Measurements from ENCODE around the gene STARD13. TPM values are rescaled to one million over a fixed set of nuclear protein-coding genes. Genes with fewer than 3 reads are reported as not detected.
"Not testable (repeated sequence)": the region's sequence is repeated elsewhere in the genome, so short reads cannot be mapped to it uniquely, and the experiment has no call there.

The STARD13 gene
- total RNA-seq, 1 experiment from 2014 or later, result 19.2 TPM

DNA sequence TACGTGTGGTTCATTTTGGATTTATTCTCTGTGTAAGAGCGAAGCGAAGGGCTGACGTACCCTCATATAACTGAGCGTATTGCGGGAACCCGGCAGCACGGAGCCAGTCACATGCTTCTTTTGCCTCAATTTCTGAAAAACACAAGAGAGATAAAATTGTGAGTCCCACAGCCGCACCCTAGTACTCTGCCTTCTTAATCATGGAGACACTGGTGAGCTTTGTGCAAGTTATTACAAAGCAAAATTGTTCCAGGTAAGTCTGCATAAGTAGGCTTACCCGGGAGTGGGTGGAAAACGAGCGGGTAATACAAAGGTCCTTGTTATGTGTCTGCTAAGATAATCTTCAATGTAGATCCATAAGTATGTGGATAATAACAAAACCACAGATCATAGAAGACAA, 118.1 kb downstream of the STARD13 start:
- no peak for DNase-seq
- Histone ChIP-seq H3K27me3 (no peaks in the 10 kb centered on the region), H3K4me3 (no peak overlapping the region), H3K36me3 (peaks cover 78% of the 10 kb centered on the region), H3K9me3 (peaks cover 8% of the 10 kb centered on the region)

DNA sequence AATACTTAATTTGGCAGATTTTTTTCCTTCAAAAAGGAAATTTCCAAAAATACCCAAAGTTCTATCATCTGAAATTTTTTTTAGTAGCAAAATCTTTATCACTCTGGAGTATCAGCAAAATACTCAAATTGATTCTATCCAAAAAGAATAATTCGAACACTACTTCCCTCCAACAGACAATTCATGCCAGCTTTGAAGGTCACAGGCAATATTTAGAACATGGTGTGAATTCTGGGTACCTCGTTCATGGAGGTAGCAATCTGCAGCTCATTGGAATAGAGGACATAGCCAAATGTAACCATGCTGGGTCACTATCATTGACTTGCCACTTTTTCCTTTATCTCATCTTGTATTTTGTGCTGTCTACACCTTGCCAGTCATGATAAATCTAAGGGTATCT, 119.8 kb downstream of the STARD13 start:
- DNase-seq, result no peak
- Histone ChIP-seq H3K36me3 (peaks cover 84% of the 10 kb centered on the region), H3K9me3 (peaks cover 16% of the 10 kb centered on the region), H3K4me3 (no peak overlapping the region), H3K27me3 (no peaks in the 10 kb centered on the region)

DNA sequence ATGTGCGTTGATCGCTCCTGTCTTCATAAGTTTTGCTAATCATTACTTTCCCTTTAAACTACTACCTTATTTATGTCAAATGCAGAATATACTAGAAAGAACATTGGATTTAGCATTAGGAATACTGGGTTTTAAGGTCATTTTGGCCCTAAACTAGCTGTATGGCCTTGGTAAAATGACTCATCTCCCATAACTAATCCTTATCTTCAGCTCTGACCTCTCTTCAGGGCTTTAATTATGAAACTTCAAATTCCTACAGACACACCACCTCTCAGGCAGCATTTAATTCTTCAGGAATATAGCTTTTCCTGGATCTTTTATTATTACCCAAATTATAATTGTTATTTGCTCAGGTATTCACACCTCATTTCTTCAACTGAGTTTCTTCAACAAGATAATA, 121.2 kb downstream of the STARD13 start:
- no peak for DNase-seq
- H3K9me3 ChIP-seq, result peaks cover 16% of the 10 kb centered on the region
- H3K4me3 ChIP-seq, result no peak overlapping the region
- H3K36me3 ChIP-seq, result peaks cover 83% of the 10 kb centered on the region
- no peaks in the 10 kb centered on the region for H3K27me3 ChIP-seq

DNA sequence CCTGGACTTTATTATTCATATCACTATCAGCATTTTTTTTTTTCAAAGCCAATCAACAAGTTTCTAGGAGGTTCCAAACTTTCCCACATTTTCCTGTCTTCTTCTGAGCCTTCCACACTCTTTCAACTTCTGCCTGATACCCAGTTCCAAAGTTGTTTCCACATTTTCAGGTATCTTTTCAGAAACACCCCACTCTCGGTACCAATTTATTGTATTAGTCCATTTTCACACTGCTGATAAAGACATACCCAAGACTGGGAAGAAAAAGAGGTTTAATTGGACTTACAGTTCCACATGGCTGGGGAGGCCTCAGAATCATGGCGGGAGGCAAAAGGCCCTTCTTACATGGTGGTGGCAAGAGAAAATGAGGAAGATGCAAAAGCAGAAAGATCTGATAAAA, 122.8 kb downstream of the STARD13 start:
- Histone ChIP-seq H3K9me3 (peaks cover 16% of the 10 kb centered on the region), H3K36me3 (peaks cover 83% of the 10 kb centered on the region)
- not testable (repeated sequence) for DNase-seq, H3K4me3 ChIP-seq, H3K27me3 ChIP-seq

- H3K9me3 ChIP-seq, result peaks cover 16% of the 10 kb centered on the region
- H3K36me3 ChIP-seq, result peaks cover 74% of the 10 kb centered on the region
- DNase-seq, result no peak
- no peak overlapping the region for H3K4me3 ChIP-seq
- H3K27me3 ChIP-seq, result no peaks in the 10 kb centered on the region
These were observed 126.7 kb downstream of the STARD13 start for GRCh38 chr13:33158816-33159215.

DNA sequence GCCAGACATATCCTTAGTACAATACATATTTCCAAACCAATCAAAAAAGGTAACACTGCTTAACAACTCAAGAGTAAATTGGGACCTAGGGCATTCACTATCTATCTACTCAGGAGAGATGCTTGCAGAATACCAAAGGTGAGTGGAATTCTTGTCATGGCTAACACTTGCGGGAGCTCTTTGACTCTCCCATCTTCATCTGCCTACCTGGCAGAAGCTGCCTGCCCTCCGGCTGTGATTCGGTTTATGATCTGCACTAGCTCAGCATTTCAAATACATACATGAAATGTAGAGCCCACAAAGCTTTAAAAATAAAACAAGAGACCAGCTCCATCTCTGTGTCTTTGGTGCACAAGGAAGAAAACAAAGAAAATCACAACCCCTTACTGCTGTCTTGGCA, 127.3 kb downstream of the STARD13 start:
- Histone ChIP-seq H3K9me3 (peaks cover 16% of the 10 kb centered on the region), H3K36me3 (peaks cover 74% of the 10 kb centered on the region)
- DNase-seq, result no peak

DNA sequence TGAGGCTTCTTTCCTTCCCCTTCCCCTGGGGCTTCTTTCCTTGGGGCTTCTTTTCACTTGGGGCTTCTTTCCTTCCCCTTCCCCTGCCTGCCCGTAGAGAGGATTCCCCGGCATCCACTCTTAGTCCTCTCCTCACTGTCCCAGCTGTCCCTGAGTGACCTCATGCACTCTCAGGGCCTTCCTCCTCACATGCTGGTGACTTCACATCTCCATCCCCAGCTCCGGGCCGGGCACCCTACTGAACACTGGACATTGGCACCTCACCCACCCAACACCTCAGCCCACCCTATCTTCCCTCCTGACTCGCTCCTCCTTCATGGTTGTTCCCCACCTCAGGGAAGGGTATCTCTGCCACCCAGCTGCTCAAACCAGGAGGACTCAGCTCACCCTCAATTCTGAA, 130.6 kb downstream of the STARD13 start:
- Histone ChIP-seq H3K36me3 (peaks cover 57% of the 10 kb centered on the region), H3K9me3 (no peaks in the 10 kb centered on the region), H3K27me3 (no peaks in the 10 kb centered on the region), H3K4me3 (no peak overlapping the region)
- DNase-seq, result no peak

More for the DNA sequence above, 127.3 kb downstream of the STARD13 start:
- Histone ChIP-seq H3K4me3 (no peak overlapping the region), H3K27me3 (no peaks in the 10 kb centered on the region)

DNA sequence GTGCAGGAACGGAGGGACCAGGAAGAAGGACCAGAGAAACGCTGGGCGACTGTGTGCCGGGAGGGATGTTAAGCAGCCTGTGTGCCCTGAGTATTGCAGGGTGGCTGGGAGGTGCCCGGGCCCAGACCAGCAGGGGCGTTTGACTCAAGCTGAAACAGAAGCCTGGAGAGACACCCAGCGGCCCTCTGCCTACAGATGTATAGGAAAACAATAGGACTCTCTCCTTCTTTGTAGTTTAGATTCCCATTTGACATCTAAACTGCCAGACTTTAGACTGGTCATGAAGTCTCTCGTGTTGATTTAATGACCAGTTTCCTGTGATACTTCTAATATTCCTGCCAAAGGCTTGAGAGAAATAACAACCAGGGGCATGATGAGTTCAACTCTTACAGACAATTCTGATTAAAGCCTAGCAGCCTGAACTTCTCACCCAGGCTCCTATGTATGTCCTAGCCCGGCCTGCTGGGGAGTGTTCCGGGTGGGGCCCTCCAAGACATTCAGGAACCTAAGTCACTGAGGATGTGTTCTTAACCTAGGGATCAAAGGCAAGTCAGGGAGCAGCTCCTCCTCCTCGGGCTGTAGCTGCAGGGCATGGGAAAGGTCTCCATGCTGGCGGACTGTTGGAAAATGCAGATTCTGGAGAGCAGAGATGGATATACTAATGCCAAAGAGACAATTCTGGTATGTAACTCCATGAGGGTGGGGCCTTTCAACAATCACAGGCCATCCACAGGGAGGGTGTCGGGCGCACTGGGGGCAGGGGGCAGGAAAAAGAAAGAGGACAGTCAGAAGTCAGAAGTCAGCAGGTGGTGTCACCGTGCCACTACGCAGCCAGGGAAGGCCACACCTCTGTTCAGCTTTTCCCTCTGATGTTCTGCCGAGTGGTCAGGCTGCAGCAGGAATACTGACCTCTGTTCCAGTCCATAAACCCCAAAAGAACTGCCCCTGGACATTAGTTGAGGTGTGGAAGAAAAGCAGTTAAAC, 131.8 kb downstream of the STARD13 start:
- H3K27me3 ChIP-seq, result no peaks in the 10 kb centered on the region
- peaks cover 58% of the 10 kb centered on the region for H3K36me3 ChIP-seq
- no peak overlapping the region for H3K4me3 ChIP-seq
- peak; percentile 50 for DNase-seq
- H3K9me3 ChIP-seq, result no peaks in the 10 kb centered on the region

DNA sequence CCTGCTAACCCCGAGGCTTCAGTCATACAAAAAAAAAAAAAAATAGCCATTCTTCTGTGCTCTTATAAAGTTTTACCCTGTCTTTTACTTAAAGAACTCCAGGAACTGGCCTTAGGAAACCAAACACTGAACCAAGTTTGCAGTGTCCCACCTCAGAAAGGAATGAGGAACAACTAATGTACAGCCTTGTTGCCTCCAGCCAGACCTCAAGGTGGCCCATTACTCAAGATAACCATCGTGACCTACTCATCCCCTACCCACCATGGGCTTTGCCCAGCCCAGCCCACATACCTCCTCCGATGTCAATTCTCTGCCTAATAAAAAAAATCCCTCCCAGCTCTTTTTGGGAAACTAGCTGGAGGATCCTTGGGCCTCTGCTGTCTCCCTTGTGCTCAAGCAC, 133.2 kb downstream of the STARD13 start:
- Histone ChIP-seq H3K9me3 (no peaks in the 10 kb centered on the region), H3K36me3 (peaks cover 47% of the 10 kb centered on the region), H3K4me3 (no peak overlapping the region), H3K27me3 (no peaks in the 10 kb centered on the region)
- DNase-seq, result no peak

DNA sequence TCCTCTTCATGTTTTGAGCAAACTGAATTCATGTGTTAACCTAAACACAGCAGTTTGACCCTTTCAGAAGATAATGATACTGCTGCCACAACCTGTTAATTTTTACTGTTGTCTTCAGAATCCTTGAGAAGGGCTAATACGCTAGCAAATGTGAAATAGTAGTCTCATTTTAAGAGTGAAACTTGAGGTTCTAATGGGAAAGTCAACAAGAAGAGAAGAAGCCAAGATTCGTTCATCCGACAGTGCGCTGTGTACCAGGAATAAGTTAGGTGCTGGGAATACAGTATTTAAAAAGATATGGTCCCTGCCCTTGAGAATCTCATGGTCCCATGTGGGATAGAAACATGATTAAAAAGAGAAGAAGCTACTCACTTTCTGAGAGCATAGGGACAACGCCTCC, 134.9 kb downstream of the STARD13 start:
- Histone ChIP-seq H3K27me3 (no peaks in the 10 kb centered on the region), H3K9me3 (no peaks in the 10 kb centered on the region), H3K36me3 (peaks cover 41% of the 10 kb centered on the region), H3K4me3 (no peak overlapping the region)
- no peak for DNase-seq

- Histone ChIP-seq H3K36me3 (peaks cover 40% of the 10 kb centered on the region), H3K4me3 (no peak overlapping the region)
- no peak for DNase-seq
These were observed 135.4 kb downstream of the STARD13 start for GRCh38 chr13:33150126-33150525.

DNA sequence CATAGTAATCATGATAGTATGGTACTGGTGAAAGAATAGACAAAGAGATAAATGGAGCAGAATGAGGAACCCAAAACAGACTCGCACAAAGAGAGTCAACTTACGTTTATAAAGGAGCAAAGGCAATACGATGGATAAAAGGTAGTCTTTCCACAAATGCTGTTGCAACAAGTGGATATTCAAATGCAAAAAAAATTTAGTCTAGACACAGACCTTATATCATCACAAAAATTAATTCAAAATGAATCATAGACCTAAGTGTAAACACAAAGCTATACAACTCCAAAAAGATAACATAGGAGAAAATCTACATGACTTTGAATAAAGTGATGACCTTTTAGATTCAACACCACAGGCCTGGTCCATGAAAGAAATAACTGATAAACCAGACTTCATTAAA, 137.7 kb downstream of the STARD13 start:
- DNase-seq, result no peak
- H3K9me3 ChIP-seq, result no peaks in the 10 kb centered on the region
- H3K36me3 ChIP-seq, result peaks cover 49% of the 10 kb centered on the region
- no peaks in the 10 kb centered on the region for H3K27me3 ChIP-seq
- no peak overlapping the region for H3K4me3 ChIP-seq

More at GRCh38 chr13:33150126-33150525, 135.4 kb downstream of the STARD13 start:
- Histone ChIP-seq H3K27me3 (no peaks in the 10 kb centered on the region), H3K9me3 (no peaks in the 10 kb centered on the region)

- DNase-seq, result no peak
- peaks cover 55% of the 10 kb centered on the region for H3K36me3 ChIP-seq
- H3K27me3 ChIP-seq, result no peaks in the 10 kb centered on the region
- H3K4me3 ChIP-seq, result no peak overlapping the region
- no peaks in the 10 kb centered on the region for H3K9me3 ChIP-seq
These were observed 138.5 kb downstream of the STARD13 start for GRCh38 chr13:33146843-33147611.

DNA sequence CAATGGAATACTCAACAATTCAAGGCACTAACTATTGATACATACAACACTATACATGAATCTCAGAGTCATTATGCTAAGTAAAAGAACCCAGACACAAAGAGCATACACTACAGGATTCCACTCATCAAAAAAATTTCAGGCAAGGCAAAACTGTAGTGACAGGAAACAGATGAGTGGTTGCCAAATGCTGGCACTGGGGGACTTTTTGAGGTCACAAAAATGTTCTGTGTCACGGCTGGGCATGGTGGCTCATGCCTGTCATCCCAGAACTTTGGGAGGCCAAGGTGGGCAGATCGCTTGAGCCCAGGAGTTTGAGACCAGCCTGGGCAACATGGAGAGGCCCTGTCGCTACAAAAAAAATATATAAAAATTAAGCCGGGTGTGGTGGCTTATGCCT, 139.9 kb downstream of the STARD13 start:
- peaks cover 65% of the 10 kb centered on the region for H3K36me3 ChIP-seq
- no peak overlapping the region for H3K4me3 ChIP-seq
- DNase-seq, result no peak
- H3K27me3 ChIP-seq, result no peaks in the 10 kb centered on the region
- no peaks in the 10 kb centered on the region for H3K9me3 ChIP-seq

DNA sequence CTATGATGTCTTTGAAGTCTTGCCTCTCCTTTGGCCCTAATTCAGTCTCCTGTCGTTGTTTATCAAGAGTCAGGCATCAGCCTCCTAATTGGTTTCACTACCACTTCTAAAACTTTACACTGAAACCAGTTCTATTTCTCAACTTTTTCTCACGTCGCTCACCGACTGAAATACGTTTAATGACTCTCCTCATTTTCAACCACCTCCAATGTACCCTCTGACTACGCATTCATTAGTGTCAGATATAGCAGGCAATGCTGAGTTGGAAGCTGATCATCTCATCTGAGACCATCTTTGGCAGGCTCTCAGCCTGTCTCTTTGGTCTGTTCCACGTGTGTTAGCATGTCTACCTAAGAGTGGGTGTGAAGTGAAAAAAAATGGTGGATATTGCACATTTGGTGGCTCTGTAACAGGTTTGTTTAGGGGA, 141.2 kb downstream of the STARD13 start:
- no peak overlapping the region for H3K4me3 ChIP-seq
- DNase-seq, result no peak
- peaks cover 69% of the 10 kb centered on the region for H3K36me3 ChIP-seq
- H3K9me3 ChIP-seq, result no peaks in the 10 kb centered on the region
- H3K27me3 ChIP-seq, result no peaks in the 10 kb centered on the region

DNA sequence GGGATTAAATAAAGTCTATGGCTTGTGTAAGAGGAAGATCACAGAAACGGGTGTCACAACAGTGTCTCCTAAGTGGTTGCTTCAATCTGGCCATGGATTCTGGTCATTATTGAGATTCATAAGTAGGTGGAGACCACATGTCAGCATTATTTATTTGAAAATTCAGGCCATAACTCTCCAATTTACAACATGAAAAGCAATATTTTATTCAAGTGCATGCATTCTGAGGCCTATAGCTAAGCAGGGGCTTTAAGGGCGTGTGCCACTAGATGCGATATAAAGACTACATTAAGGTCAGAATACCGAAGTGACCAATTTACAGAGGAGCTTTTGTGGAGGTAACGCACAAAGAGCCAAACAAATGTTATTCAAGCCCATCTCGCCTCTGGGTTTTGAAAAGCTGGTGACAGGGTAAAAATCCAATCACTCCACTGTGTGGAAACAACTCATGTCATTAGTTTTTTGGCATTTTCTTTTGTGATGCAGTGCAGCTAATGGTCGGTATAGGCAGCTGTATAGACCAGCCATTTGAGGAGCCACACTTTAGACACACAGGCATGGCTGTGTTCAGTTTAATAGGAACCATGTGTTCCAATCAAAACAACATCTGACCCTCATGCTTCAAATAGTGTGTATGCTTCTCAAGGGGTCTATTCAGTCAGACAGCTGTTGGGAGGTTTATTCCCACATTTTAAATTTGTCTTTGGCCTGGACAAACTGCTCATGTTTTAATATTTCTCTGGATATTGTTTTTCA, 145.6 kb downstream of the STARD13 start:
- H3K9me3 ChIP-seq, result no peaks in the 10 kb centered on the region
- H3K4me3 ChIP-seq, result no peak overlapping the region
- H3K27me3 ChIP-seq, result no peaks in the 10 kb centered on the region
- DNase-seq, result no peak
- peaks cover 92% of the 10 kb centered on the region for H3K36me3 ChIP-seq

DNA sequence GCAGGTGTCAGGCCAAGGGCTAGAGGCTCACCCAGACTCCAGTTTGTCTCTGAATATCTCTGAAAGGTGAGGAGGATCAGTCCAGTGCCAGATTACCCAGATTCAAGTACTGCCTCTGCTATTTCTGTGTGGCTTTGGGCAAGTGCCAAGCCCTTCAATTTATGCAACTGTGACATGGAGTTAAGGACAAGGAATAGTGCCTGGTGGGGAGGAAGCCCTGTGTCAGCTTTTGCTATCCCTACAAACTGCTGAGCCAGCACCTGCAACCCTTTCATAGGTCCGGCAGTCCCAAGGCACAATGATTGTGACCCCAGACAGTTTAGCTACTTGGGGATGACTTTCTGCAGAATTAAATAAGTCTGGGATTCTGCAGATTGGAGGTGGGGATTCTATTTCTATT, 146.4 kb downstream of the STARD13 start:
- DNase-seq, result no peak
- Histone ChIP-seq H3K27me3 (no peaks in the 10 kb centered on the region), H3K36me3 (peaks cover 92% of the 10 kb centered on the region), H3K9me3 (no peaks in the 10 kb centered on the region), H3K4me3 (no peak overlapping the region)
